Neural progenitor cell (in vitro differentiated cells): ENCODE measurements around the gene FAM118A.

Source experiments
- CTCF ChIP-seq: fragments of 200-600 bp; sonication (generic); IDR thresholded peaks from 2 replicates; pipeline ENCODE4 v1.5.1; 2017; ENCODE audit warnings: antibody characterized with exemption, mild to moderate bottlenecking
- EZH2 ChIP-seq: fragments of 200-600 bp; sonication (generic); IDR thresholded peaks from 2 replicates; pipeline ENCODE4 v1.6.1; 2017; ENCODE audit warnings: antibody characterized with exemption, mild to moderate bottlenecking, moderate library complexity

GRCh38 chr22:45290410-45290936, 19.3 kb upstream of the FAM118A start:
- TF ChIP-seq CTCF, result no peak
- TF ChIP-seq EZH2, result no peak
